Keratinocyte (primary cell): ENCODE measurements around the gene VAMP1.

Experiments used
- CTCF ChIP-seq, 3 experiments: IDR thresholded peaks in 1 of 3; conservative IDR thresholded peaks in 1 of 3; optimal IDR thresholded peaks in 1 of 3; 2 replicates in 2 of 3; 3 replicates in 1 of 3; pipeline versions ENCODE3 to v1.5.1; 2011; ENCODE audit warnings: low read length in 3 of 3, mild to moderate bottlenecking in 3 of 3, moderate library complexity in 2 of 3, control low read depth in 1 of 3, inconsistent platforms in 1 of 3; ENCODE audit not compliant: insufficient read depth in 2 of 3; ENCODE audit errors: extremely low read depth in 1 of 3
- EZH2 ChIP-seq: IDR thresholded peaks from one replicate; pipeline ENCODE4 v1.6.1; 2012; ENCODE audit warnings: inconsistent platforms, mild to moderate bottlenecking, low read length, moderate library complexity

- TF ChIP-seq CTCF (optimal IDR thresholded peaks at IDR 0.05 in 1 of 3, IDR thresholded peaks at IDR 0.05 in 1 of 3, conservative IDR thresholded peaks at IDR 0.05 in 1 of 3; ENCODE audit: extremely low read depth in 1 of 3, insufficient read depth in 2 of 3, low read length in 3 of 3), result no peak
- no peak for TF ChIP-seq EZH2
Measured at GRCh38 chr12:6457220-6457945, 13.1 kb downstream of the VAMP1 start.
